MCF 10A (cell line): ENCODE results near the gene CALHM2. TPM values are rescaled to one million over a fixed set of nuclear protein-coding genes. Genes with fewer than 3 reads are reported as not detected.

ENCODE experiments used
- BruUV-seq: library from RNA; stranded (reverse); fragments of 400-500 nt; replicated peaks from 2 replicates; lab custom pipeline; 2021; lab: Mats Ljungman, UMichigan
- CTCF ChIA-PET: fragments of 300-600 bp; sonication (Branson Sonifier 250); formaldehyde crosslinking; extraction: SDS; loops from one replicate; lab custom pipeline; 2021; ENCODE audit warnings: antibody characterized with exemption, inconsistent platforms; lab: Yijun Ruan, JAX
- POLR2A ChIA-PET: fragments of 300-600, 350-650 bp; sonication (Branson Sonifier 250); formaldehyde crosslinking; extraction: SDS; loops from one replicate; lab custom pipeline; 2020; ENCODE audit warnings: antibody characterized with exemption, inconsistent platforms; lab: Yijun Ruan, JAX
- DNase-seq: peaks from one replicate; pipeline ENCODE4 v3.0.0-alpha.2; 2018; ENCODE audit not compliant: unreplicated experiment
- H3K27ac Mint-ChIP-seq: one replicate; pipeline ENCODE4 v1.8.0; 2022; ENCODE audit warnings: mild to moderate bottlenecking, low read depth, mixed read lengths; ENCODE audit not compliant: unreplicated experiment
- H3K27me3 Mint-ChIP-seq: one replicate; pipeline ENCODE4 v1.8.0; 2022; ENCODE audit warnings: mixed read lengths; ENCODE audit not compliant: insufficient read depth, unreplicated experiment
- H3K36me3 Mint-ChIP-seq: one replicate; pipeline ENCODE4 v1.8.0; 2022; ENCODE audit warnings: mild to moderate bottlenecking, moderate library complexity, mixed read lengths; ENCODE audit not compliant: insufficient read depth, unreplicated experiment
- H3K4me1 Mint-ChIP-seq: one replicate; pipeline ENCODE4 v1.8.0; 2022; ENCODE audit warnings: mixed read lengths; ENCODE audit not compliant: insufficient read depth, unreplicated experiment
- H3K4me3 Mint-ChIP-seq: one replicate; pipeline ENCODE4 v1.8.0; 2022; ENCODE audit warnings: mild to moderate bottlenecking, moderate library complexity, mixed read lengths; ENCODE audit not compliant: unreplicated experiment
- H3K9me3 Mint-ChIP-seq: one replicate; pipeline ENCODE4 v1.8.0; 2022; ENCODE audit warnings: mixed read lengths; ENCODE audit not compliant: unreplicated experiment
- CTCF ChIP-seq: fragments of 200-600 bp; IDR thresholded peaks from one replicate; pipeline ENCODE4 v1.8.0; 2022; ENCODE audit warnings: antibody characterized with exemption, mild to moderate bottlenecking; ENCODE audit not compliant: unreplicated experiment
- intact Hi-C: fragments of 100-400 bp; cut with micrococcal nuclease; formaldehyde crosslinking; loops from 2 replicates; pipeline ENCODE4 v1.14.1; 2022
- total RNA-seq: library from RNA; stranded (reverse); gene quantifications from 2 replicates; pipeline ENCODE4 v1.2.3, GENCODE V29; 2022

Gene CALHM2
- total RNA-seq, 1 experiment from 2014 or later = 4.2 TPM

- TF ChIP-seq CTCF = peak; percentile 46
- no TSS peak for BruUV-seq
- CTCF ChIA-PET = interaction anchor here (1.7 kb wide), 1 partner anchor 65 kb away, joined by 16 read pairs; no protein-coding TSS in a partner anchor
- Mint-ChIP-seq H3K27ac (no peak overlapping the region), H3K27me3 (no peaks in the 10 kb centered on the region), H3K4me1 (peaks cover 9% of the 10 kb centered on the region), H3K4me3 (no peak overlapping the region), H3K9me3 (no peaks in the 10 kb centered on the region), H3K36me3 (no peaks in the 10 kb centered on the region)
- POLR2A ChIA-PET = no interaction called here
- intact Hi-C loops = loop anchor here (5.0 to 10.0 kb wide), 3 partner anchors 35 to 645 kb away; partner anchors contain the start of gene CYP17A1
- DNase-seq = peak; percentile 78
Observed at GRCh38 chr10:103481974-103482531, 29.9 kb upstream of the CALHM2 start.

- ChIA-PET POLR2A (interaction anchor here (0.7 kb wide), 2 partner anchors 10 to 751 kb away, joined by 3 read pairs; no protein-coding TSS in a partner anchor), CTCF (interaction anchor here (0.6 to 1.6 kb wide), 6 partner anchors 9 to 116 kb away, joined by 3 to 10 read pairs (median 4); no protein-coding TSS in a partner anchor)
- Mint-ChIP-seq H3K27me3 (no peaks in the 10 kb centered on the region), H3K4me3 (no peak overlapping the region), H3K27ac (no peak overlapping the region), H3K36me3 (no peaks in the 10 kb centered on the region), H3K9me3 (no peaks in the 10 kb centered on the region), H3K4me1 (peaks cover 9% of the 10 kb centered on the region)
- intact Hi-C loops = loop anchor here (5.0 to 10.0 kb wide), 3 partner anchors 33 to 643 kb away; partner anchors contain the start of gene CYP17A1
- peak; percentile 26 for DNase-seq
- TF ChIP-seq CTCF = no peak
- BruUV-seq = no TSS peak
Observed at GRCh38 chr10:103480521-103480920, 28.4 kb upstream of the CALHM2 start.

GRCh38 chr10:103479135-103479534 is 27.0 kb upstream of the CALHM2 start, which contains the start of gene CALHM3:
Gene CALHM3 (minus strand): TSS chr10:103479240. CDS start chr10:103479032, 208 bp downstream.
- Mint-ChIP-seq H3K27ac (no peak within 1 kb of the TSS), H3K4me3 (no peak within 1 kb of the TSS), H3K4me1 (peaks cover 9% of the 10 kb centered on the region), H3K9me3 (no peaks in the 10 kb centered on the region), H3K27me3 (no peaks in the 10 kb centered on the region), H3K36me3 (no peaks in the 10 kb centered on the region)
- ChIA-PET CTCF (interaction anchor here (0.6 to 0.7 kb wide), 2 partner anchors 13 to 90 kb away, joined by 3 to 5 read pairs; no protein-coding TSS in a partner anchor), POLR2A (interaction anchor here (0.7 to 1.2 kb wide), 2 partner anchors 28 to 112 kb away, joined by 3 to 6 read pairs; partner anchors contain the start of gene TAF5)
- no peak for TF ChIP-seq CTCF
- DNase-seq = peak; percentile 57
- no TSS peak for BruUV-seq
- intact Hi-C loops = no loop called here

GRCh38 chr10:103478671-103479070 is 26.5 kb upstream of the CALHM2 start:
- DNase-seq = no peak
- BruUV-seq = no TSS peak
- Mint-ChIP-seq H3K27me3 (no peaks in the 10 kb centered on the region), H3K36me3 (no peaks in the 10 kb centered on the region), H3K9me3 (no peaks in the 10 kb centered on the region), H3K4me1 (peaks cover 9% of the 10 kb centered on the region), H3K4me3 (no peak overlapping the region), H3K27ac (no peak overlapping the region)
- intact Hi-C loops = no loop called here
- TF ChIP-seq CTCF = no peak
- CTCF ChIA-PET = interaction anchor here (0.6 to 0.7 kb wide), 2 partner anchors 62 to 90 kb away, joined by 3 to 5 read pairs; no protein-coding TSS in a partner anchor
- POLR2A ChIA-PET = no interaction called here
